C4-2B (cell line): ENCODE measurements around the gene PIBF1.

Experiments
- H3K27ac ChIP-seq: fragments of 450-650 bp; 2 replicates; pipeline ENCODE4 v1.5.1; 2017
- CTCF ChIP-seq: fragments of 450-650 bp; conservative IDR thresholded peaks from 2 replicates; pipeline ENCODE4 v1.5.1; 2017; ENCODE audit warnings: mild to moderate bottlenecking
- ZFX ChIP-seq: fragments of 450-650 bp; IDR thresholded peaks from 2 replicates; pipeline ENCODE4 v1.6.1; 2017

PIBF1 gene

GRCh38 chr13:73034901-73035300 lies 253.0 kb downstream of the PIBF1 start:
- no peak overlapping the region for H3K27ac ChIP-seq

GRCh38 chr13:73035660-73036059 lies 253.7 kb downstream of the PIBF1 start:
- H3K27ac ChIP-seq, result no peak overlapping the region

More at GRCh38 chr13:73034901-73035300, 253.0 kb downstream of the PIBF1 start:
- no peak for TF ChIP-seq ZFX
- no peak for TF ChIP-seq CTCF

GRCh38 chr13:73036566-73036965 lies 254.6 kb downstream of the PIBF1 start:
- TF ChIP-seq ZFX, result no peak
- no peak for TF ChIP-seq CTCF
- no peak overlapping the region for H3K27ac ChIP-seq

More at GRCh38 chr13:73035660-73036059, 253.7 kb downstream of the PIBF1 start:
- no peak for TF ChIP-seq ZFX
- no peak for TF ChIP-seq CTCF

- TF ChIP-seq ZFX (no peak), CTCF (no peak)
- no peak overlapping the region for H3K27ac ChIP-seq
Observed at GRCh38 chr13:73038064-73038463, 256.1 kb downstream of the PIBF1 start.

- no peak overlapping the region for H3K27ac ChIP-seq
- TF ChIP-seq CTCF, result no peak
- no peak for TF ChIP-seq ZFX
Observed at GRCh38 chr13:73039201-73040108, 257.5 kb downstream of the PIBF1 start.

GRCh38 chr13:73040484-73040883 lies 258.6 kb downstream of the PIBF1 start:
- no peak for TF ChIP-seq CTCF
- no peak for TF ChIP-seq ZFX
- H3K27ac ChIP-seq, result no peak overlapping the region

- no peak overlapping the region for H3K27ac ChIP-seq
- no peak for TF ChIP-seq ZFX
- TF ChIP-seq CTCF, result no peak
Observed at GRCh38 chr13:73040968-73041596, 259.1 kb downstream of the PIBF1 start.
